ENCODE data around the gene PTPRN.
"Not testable (repeated sequence)": the region's sequence is repeated elsewhere in the genome, so short reads cannot be mapped to it uniquely, and the experiment has no call there.

GRCh38 chr2:219312683-219313263, 3.6 kb upstream of the PTPRN start:
- not testable (repeated sequence) for TF ChIP-seq CTCF, EP300 (IDR thresholded peaks at IDR 0.05)

Measured in gastroesophageal sphincter (tissue), 3 donors.